Left ventricle myocardium inferior (tissue), 1 donor: Measurements from ENCODE around the gene SDK1. TPM values are rescaled to one million over a fixed set of nuclear protein-coding genes. Genes with fewer than 3 reads are reported as not detected.
"Not testable (repeated sequence)": the region's sequence is repeated elsewhere in the genome, so short reads cannot be mapped to it uniquely, and the experiment has no call there.

ENCODE experiments used
- DNase-seq: peaks from one replicate; pipeline ENCODE4 v3.0.0-alpha.2; 2020
- H3K27ac ChIP-seq: fragments of 200-600 bp; replicated peaks from 2 replicates; pipeline ENCODE4 v1.8.0; 2021
- H3K27me3 ChIP-seq: fragments of 200-600 bp; 2 replicates; pipeline ENCODE4 v1.8.0; 2021; ENCODE audit warnings: low read depth
- H3K36me3 ChIP-seq: fragments of 200-600 bp; 2 replicates; pipeline ENCODE4 v1.8.0; 2021
- H3K4me1 ChIP-seq: fragments of 200-600 bp; 2 replicates; pipeline ENCODE4 v1.8.0; 2021
- H3K4me3 ChIP-seq: fragments of 200-600 bp; 2 replicates; pipeline ENCODE4 v1.8.0; 2021; ENCODE audit warnings: mild to moderate bottlenecking, moderate library complexity
- H3K9me3 ChIP-seq: fragments of 200-600 bp; replicated peaks from 2 replicates; pipeline ENCODE4 v1.8.0; 2021
- CTCF ChIP-seq: fragments of 200-600 bp; IDR thresholded peaks from 2 replicates; pipeline ENCODE4 v1.8.0; 2021; ENCODE audit warnings: antibody characterized with exemption, mild to moderate bottlenecking, borderline replicate concordance
- intact Hi-C: fragments of 100-400 bp; cut with micrococcal nuclease; formaldehyde crosslinking; loops from one replicate; pipeline ENCODE4 v1.11.0; 2022
- total RNA-seq: library from RNA; stranded (reverse); fragmentation: NEBNext Ultra II Directional; extraction: Animal tissue kit (Norgen Biotek cat#: 25700); gene quantifications from one replicate; pipeline ENCODE4 v1.2.1, GENCODE V29; 2021
- donor health status: DM: no; HTN: yes; CAD: no; lungs with severe emphysema.

The SDK1 gene
- total RNA-seq, 1 donor from 2014 or later: 1.3 TPM

GRCh38 chr7:4236389-4236788 lies 935.3 kb downstream of the SDK1 start:
- H3K36me3 ChIP-seq: no peaks in the 10 kb centered on the region
- H3K27me3 ChIP-seq: no peaks in the 10 kb centered on the region
- H3K4me3 ChIP-seq: no peak overlapping the region
- H3K4me1 ChIP-seq: no peaks in the 10 kb centered on the region
- no peak overlapping the region for H3K27ac ChIP-seq
- intact Hi-C loops: no loop called here
- no peaks in the 10 kb centered on the region for H3K9me3 ChIP-seq
- TF ChIP-seq CTCF: no peak
- no peak for DNase-seq

GRCh38 chr7:4236873-4237272 lies 935.8 kb downstream of the SDK1 start:
- H3K27me3 ChIP-seq, DNase-seq, intact Hi-C loops, H3K27ac ChIP-seq, H3K36me3 ChIP-seq, H3K4me3 ChIP-seq, H3K9me3 ChIP-seq, H3K4me1 ChIP-seq: not testable (repeated sequence)

- DNase-seq: no peak
- intact Hi-C loops: no loop called here
- Histone ChIP-seq H3K4me3 (no peak overlapping the region), H3K4me1 (no peaks in the 10 kb centered on the region), H3K36me3 (no peaks in the 10 kb centered on the region), H3K27me3 (no peaks in the 10 kb centered on the region), H3K9me3 (no peaks in the 10 kb centered on the region), H3K27ac (no peak overlapping the region)
- TF ChIP-seq CTCF: no peak
These were observed 936.5 kb downstream of the SDK1 start for GRCh38 chr7:4237296-4238235.

- DNase-seq: no peak
- Histone ChIP-seq H3K4me3 (no peak overlapping the region), H3K4me1 (no peaks in the 10 kb centered on the region), H3K36me3 (no peaks in the 10 kb centered on the region), H3K9me3 (no peaks in the 10 kb centered on the region), H3K27ac (no peak overlapping the region), H3K27me3 (no peaks in the 10 kb centered on the region)
- TF ChIP-seq CTCF: no peak
- intact Hi-C loops: no loop called here
These were observed 937.8 kb downstream of the SDK1 start for GRCh38 chr7:4238861-4239260.

GRCh38 chr7:4240042-4240441 lies 939.0 kb downstream of the SDK1 start:
- no peak overlapping the region for H3K27ac ChIP-seq
- no peak for TF ChIP-seq CTCF
- H3K27me3 ChIP-seq: no peaks in the 10 kb centered on the region

More at GRCh38 chr7:4240042-4240441, 939.0 kb downstream of the SDK1 start:
- Histone ChIP-seq H3K36me3 (no peaks in the 10 kb centered on the region), H3K4me1 (no peaks in the 10 kb centered on the region), H3K9me3 (peaks cover 9% of the 10 kb centered on the region), H3K4me3 (no peak overlapping the region)
- DNase-seq: no peak
- intact Hi-C loops: no loop called here
